Esophagus squamous epithelium (tissue), 4 donors: ENCODE results near the gene AAGAB.

ENCODE experiments used
- POLR2A ChIP-seq, 4 donors: fragments of 450-650 bp; IDR thresholded peaks; one replicate each; pipeline ENCODE4 v1.6.1; 2017; ENCODE audit warnings: antibody characterized with exemption in 4 of 4, mild to moderate bottlenecking in 4 of 4, moderate library complexity in 3 of 4
- TF ChIP-seq, protein P1 (sequence below), 6 experiments: fragments of 450-650 bp in 4 of 6; fragments of 200-600 bp in 2 of 6; sonication (generic) in 2 of 6; IDR thresholded peaks; one replicate each; pipeline ENCODE4 v1.5.1; 2016 to 2019; ENCODE audit warnings: antibody characterized with exemption in 6 of 6, mild to moderate bottlenecking in 4 of 6, moderate library complexity in 4 of 6

DNA sequence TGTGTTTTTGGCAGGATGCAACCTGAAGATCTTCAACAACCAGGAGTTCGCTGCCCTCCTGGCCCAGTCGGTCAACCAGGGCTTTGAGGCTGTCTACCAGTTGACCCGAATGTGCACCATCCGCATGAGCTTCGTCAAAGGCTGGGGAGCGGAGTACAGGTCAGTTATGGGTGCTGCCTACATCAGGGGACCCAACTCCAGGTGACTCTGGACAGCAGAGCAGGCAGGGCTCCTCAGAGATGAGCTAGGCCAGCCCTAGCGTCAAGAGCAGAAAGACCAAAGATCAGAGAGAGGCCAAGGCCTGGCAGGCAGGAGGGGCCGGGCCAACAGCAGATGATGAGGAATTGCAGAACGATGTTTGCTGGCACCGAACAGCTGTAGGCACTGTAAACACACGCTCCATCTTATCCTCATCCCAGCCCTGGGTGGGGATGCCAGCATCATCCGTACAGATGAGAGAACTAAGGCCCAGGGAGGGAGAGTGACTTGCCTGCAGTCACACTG lies 67.1 kb downstream of the AAGAB start:
- TF ChIP-seq, protein P1, sequence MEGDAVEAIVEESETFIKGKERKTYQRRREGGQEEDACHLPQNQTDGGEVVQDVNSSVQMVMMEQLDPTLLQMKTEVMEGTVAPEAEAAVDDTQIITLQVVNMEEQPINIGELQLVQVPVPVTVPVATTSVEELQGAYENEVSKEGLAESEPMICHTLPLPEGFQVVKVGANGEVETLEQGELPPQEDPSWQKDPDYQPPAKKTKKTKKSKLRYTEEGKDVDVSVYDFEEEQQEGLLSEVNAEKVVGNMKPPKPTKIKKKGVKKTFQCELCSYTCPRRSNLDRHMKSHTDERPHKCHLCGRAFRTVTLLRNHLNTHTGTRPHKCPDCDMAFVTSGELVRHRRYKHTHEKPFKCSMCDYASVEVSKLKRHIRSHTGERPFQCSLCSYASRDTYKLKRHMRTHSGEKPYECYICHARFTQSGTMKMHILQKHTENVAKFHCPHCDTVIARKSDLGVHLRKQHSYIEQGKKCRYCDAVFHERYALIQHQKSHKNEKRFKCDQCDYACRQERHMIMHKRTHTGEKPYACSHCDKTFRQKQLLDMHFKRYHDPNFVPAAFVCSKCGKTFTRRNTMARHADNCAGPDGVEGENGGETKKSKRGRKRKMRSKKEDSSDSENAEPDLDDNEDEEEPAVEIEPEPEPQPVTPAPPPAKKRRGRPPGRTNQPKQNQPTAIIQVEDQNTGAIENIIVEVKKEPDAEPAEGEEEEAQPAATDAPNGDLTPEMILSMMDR (IDR thresholded peaks at IDR 0.05), result no peak
- TF ChIP-seq POLR2A (IDR thresholded peaks at IDR 0.05), result no peak
